HG03196 (cell line): ENCODE data around the gene TRDMT1.

Experiments
- ATAC-seq: cut with Tn5 transposase; IDR thresholded peaks from one replicate; pipeline ENCODE4 v1.9.1; 2021; ENCODE audit not compliant: unreplicated experiment

The TRDMT1 gene

GRCh38 chr10:17177014-17177413 is 24.5 kb downstream of the TRDMT1 start:
- ATAC-seq: no peak

- no peak for ATAC-seq
Measured at GRCh38 chr10:17176091-17176490, 25.4 kb downstream of the TRDMT1 start.

- no peak for ATAC-seq
Measured at GRCh38 chr10:17175551-17175950, 25.9 kb downstream of the TRDMT1 start.

DNA sequence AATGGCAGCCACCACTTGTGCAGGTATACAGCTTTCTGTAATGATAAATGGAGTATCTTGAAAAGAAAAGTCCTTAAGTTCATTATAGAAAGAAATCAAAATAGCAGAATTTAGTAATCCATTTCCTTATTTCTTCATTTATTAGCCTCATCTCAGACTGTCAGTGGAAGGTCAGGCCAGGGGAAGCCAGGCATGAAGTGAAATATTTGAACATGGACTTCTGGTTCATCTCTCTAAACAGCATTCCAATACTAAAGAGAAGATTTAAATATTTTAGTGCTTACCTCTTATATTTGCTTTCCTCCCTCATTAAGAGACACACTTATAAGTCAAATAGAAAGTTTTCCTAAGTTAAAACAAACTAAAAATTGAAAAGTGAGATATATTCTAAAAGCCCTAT is 26.8 kb downstream of the TRDMT1 start:
- ATAC-seq: no peak

DNA sequence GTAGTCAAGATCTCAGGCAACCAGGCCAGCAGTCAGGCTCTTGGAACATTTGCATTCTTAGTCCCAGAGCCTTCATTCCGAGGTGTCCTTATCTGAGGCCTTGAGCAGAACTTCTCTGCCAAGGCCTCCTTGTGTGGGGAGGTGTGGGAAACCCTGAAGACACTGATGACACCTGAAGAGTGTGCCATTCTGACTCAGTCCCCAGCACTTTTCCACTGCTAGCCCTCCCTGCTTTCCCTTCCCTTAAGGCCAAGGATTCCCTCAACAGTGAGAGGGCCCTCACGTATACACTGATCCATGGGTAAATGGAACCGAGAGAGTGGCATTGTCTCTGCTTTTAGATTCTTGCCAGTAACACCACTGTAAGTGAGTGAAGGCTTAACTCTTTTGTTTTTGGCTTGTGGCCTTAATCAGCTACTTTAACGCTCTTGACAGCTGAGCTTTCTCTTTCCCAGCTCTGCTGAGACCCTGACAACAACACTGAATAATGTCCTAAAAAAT is 30.3 kb downstream of the TRDMT1 start:
- no peak for ATAC-seq

DNA sequence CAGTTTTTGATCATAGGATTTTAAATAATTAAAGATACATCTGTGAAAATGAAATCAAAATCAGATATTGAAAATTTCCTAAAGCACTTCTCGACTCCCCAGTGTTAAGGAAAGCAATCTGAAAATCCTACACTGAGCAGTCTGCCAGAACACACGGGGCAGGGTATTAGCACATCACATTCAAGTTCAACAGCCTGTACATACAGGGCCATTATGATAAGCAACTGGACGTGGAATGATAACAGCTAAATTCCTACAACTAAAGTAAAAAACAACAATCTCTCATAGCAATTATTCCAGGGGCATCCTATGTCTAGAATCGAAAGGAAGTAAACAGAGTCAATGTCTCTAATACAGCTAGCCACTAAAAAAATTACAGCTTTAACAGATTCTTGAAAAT is 31.7 kb downstream of the TRDMT1 start:
- no peak for ATAC-seq

GRCh38 chr10:17166699-17167098 is 34.8 kb downstream of the TRDMT1 start:
- no peak for ATAC-seq

DNA sequence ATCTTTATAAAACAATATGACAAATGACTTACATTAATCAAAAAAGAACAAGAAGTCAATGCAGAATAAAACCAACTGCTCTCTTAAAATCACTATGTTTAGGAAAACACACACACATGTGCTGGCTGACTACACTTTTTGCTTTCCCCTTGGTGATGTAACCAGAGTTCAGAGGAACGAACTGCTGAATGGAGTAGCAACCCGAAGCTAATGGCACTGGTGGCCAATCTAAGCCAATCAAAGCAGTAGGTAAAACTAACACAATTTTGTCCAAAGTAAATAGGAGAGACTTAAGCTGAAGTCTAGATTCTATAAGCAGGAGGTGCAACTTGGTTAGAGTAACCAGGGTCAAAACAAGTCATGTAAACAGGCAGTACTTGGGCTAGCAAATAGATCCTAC is 38.6 kb downstream of the TRDMT1 start:
- no peak for ATAC-seq

- no peak for ATAC-seq
Measured at GRCh38 chr10:17161775-17162174, 39.7 kb downstream of the TRDMT1 start.

GRCh38 chr10:17157024-17157423 is 44.4 kb downstream of the TRDMT1 start:
- no peak for ATAC-seq

DNA sequence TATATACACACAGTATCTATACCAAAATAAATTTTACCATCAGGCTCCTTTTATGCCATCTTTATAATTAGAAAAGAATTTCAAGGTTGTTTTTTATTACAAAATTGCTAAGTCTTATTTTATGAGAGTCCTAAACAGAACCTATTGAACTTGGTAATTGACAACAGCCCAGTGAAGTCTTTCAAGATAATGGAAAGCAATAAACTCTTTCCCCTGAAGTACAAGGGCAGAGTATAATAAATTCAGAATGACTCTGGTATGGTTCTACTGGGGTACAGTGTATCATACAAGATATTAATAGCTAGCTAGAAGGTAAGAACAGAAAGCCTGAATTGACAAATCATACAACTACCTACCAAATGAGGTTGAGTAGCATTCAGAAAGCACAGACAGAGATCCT is 45.6 kb downstream of the TRDMT1 start:
- ATAC-seq: no peak

GRCh38 chr10:17154116-17154515 is 47.4 kb downstream of the TRDMT1 start:
- ATAC-seq: no peak

DNA sequence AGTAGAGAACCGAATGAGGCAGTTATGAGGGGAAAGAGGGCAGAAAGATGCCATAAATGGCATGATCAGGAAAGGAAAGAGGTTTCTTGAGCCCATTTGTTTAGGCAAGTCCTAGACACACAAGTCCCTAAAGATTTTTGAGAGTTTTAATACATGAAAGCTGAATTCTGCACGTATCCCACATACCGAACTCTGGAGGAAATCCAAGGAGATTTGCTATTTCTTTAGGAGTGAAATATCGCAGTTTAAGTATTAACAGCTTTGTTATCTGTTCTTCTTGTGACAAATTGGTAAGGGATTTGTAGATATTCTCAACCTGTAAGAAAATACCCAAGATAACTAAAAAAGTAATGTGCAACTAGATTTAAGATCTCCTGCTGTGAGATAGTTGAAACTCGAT is 48.2 kb downstream of the TRDMT1 start:
- ATAC-seq: no peak

- no peak for ATAC-seq
Measured at GRCh38 chr10:17151716-17152115, 49.8 kb downstream of the TRDMT1 start.

DNA sequence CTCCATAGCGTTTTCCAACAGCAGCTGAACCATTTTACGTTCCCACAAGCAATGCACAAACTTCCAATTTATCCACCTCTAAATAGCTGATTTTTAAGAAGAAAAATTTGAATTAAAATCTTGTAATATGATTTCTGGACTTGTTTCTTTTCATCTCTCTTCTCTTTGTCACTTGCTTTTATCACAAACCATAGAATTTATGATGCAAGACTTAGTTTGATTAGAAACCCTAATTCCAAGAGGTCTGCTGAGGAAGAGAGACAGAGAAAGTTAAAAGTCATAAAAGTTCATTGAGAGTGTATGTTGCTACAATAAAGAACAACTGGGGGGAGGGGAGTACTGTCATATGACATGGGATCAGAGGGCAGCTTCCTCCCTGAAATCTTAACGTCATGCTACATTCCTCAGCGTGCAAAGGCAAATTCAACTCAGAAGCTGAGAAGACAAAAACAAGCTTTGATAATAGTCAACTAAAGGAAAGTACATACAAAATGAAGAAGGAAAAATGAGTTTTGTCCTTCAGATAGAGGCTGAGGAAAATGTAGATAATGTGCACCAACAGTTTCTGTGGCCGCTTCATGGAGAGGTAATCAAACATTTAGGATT is 53.5 kb downstream of the TRDMT1 start:
- ATAC-seq: no peak

- no peak for ATAC-seq
Measured at GRCh38 chr10:17146892-17147291, 54.6 kb downstream of the TRDMT1 start.

DNA sequence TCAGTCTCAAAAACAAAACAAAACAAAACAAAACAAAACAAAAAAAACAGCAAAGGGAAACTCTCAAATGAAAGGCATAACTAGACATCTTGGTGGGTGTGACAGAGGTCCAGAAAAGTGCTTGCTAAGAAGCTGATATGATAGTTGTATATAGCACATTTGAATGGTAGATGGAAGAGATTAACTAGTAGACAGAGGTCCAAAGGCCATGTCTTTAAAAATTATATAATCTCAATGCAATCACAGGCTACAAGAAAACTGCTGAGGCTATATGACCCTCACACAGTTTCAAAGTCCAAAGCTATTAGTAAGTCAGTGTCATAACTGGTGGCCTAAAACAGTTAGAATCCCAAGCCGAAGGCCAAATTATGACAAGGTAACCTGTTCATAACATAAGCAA is 56.2 kb downstream of the TRDMT1 start:
- no peak for ATAC-seq

DNA sequence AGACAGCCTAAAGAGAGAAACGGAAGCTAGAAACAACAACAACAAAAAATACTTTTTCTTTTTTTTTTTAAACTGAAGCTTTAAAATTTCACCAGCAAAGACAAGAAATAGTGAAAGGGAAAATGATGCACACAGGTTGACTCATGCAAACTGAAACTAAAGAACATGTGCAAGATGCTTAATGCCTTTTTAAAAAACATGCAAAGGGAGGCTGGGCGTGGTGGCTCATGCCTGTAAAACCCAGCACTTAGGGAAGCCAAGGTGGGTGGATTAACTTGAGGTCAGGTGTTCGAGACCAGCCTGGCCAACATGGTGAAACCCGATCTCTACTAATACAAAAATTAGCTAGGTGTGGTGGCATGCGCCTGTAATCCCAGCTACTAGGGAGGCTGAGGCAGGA is 56.7 kb downstream of the TRDMT1 start:
- ATAC-seq: no peak

DNA sequence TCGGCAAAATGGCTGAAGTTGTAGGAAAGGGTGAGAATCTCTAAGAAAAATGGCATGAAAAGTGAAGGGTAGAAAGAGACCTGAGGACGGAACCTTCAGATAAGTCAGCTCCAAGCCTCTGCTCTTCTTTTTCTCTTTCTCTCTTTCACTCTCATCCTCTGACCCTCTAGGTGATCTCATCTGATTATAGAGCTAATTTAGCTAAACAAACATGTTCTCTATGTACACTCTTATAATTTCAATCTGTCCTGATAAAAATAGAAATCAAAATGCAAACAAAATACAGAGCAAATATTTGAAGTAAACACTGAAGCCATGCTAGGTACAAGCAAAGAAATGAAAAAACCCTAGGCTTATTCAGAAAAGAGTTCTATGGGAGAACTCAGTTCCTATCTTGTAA is 57.4 kb downstream of the TRDMT1 start:
- no peak for ATAC-seq

DNA sequence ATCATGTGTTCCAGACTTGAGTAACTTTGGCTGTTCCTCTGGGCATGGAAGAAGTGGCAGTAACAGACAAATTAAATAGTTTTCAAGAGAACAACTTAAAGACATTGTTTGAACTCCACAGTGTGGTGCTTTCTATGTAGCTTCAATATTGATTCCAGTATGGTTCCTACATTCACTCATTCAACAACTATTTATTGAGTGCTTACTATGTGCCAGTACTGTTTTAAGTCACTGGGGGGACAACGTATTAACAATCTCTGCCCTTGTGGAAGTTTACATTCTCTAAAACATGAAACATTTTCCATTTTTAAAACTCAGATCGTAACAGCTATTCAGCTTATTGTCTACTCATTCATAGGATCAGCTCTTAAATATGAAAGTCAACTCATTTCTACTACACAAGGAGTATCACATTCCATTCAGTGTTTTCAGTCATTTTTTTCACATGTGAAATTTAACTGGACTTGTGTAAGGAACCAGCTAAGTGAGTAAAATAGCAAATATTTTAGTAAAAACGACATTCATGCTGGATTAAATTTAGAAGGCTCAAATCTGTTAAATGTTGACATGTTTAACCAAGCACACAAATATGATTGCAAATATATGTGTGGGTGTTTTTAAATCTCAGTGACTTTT is 58.3 kb downstream of the TRDMT1 start:
- no peak for ATAC-seq

DNA sequence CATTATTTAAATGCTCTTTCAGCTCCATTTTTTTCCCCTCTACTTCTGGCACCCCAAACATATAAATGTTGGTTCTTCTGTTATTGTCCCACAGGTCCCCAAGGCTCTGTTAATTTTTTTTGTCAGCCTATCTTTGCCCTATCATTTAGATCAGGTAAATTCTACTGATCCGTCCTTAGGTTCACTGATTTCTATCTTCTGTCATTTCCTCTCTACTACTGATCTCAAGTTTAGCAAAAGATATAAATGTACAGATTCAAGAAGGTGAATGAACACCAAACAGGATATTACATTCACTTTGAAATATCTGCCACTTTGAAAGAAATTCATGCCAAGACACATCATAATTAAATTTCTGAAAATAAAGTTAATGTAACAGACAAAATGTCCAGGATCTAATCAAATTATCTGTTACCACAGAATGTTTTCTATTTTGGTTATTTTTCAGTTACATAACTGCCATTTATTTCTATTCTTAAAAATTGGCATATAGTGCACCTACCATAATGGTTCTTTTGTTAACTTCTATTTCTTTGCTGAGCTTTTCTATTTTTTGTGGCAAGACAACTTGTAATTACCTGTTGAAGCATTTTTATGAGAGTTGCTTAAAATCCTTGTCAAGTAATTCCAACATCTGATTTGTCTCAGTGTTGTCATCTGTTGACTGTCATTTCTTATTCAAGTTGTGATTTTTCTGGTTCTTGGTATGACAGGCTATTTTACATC is 59.8 kb downstream of the TRDMT1 start:
- ATAC-seq: no peak

DNA sequence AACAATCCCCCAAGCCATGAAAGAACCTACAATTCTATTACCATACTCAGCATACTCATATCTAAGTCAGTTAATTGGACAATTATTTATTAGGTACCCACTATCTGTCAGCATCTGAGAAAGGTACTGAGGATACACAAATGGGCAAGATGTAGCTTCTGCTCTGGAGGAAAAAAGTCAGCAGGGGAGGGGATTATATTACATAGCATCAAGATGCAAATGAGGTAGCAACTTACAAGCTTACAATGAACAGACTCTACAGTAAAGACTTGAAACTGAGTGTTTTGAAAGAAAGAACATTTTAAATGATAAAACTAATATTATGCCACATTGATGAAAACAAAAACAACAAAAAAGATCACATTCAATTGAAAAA is 61.1 kb downstream of the TRDMT1 start:
- no peak for ATAC-seq
